GM21529 (cell line): Measurements from ENCODE around the gene LDAF1.
"Not testable (repeated sequence)": the region's sequence is repeated elsewhere in the genome, so short reads cannot be mapped to it uniquely, and the experiment has no call there.

Experiments
- ATAC-seq: cut with Tn5 transposase; IDR thresholded peaks from one replicate; pipeline ENCODE4 v1.9.1; 2021; ENCODE audit not compliant: unreplicated experiment

LDAF1 gene

DNA sequence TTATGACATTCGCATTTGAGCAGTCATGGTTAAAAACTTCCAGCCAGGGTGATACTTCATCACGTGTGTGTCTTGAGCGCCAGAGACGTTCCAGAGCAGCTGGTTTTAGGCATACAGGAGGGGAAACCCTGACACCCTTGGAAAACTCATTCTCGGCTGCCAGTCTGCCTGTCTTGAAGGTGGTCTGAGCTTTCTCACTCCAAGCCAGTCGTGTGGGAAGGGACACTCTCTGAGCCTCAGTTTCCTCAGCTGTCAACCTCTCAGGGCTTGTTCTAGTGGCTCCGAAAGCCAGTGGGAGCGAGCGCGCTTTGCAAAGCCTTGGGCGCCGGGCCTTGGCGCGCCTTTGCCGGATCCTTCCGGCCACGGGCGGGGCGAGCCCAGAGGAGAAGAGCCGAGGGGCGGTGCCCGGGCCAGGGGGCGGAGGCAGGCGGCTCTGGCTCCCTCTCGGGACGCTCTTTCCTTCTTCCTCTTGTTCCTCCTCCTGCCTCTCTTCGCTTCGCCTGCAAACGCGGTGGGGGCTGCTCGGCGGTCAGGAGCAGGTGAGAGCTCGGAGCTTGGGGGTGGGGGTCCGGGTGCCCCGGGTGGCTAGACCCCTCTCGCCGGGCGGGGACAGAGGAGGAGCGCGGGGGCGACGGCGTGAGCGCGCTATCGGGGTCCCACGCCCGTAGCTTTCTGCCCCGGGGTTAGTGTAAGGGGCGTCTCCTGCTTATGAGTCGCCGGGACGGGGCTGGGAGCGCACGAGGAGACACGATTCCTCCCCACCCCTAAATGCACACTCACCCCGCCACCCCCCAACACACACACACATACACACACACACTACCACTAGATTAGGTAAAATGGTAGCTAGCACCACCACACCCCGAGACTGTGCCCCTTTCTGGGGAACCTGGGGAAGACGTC is at the start of gene LDAF1:
TSS of gene LDAF1 (plus strand) at position 467 of the 903 bp plus-strand sequence. CDS start 2,509 bp downstream, outside the sequence.
- peak; percentile 89 for ATAC-seq

DNA sequence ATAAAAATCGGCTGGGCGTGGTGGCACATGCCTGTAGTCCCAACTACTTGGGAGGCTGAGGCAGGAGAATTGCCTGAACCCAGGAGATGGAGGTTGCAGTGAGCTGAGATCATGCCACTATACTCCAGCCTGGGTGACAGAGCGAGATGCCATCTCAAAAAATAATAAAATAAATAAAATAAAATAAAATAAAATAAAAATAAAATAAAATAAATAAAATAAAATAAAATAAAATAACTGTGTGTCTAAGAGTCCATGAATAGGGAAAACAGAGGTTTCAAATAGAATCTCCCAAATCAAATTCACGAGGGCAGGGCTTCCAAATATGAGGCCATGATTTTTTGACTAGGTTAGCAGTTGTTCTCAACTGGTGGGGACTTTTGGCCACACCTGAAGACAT is 42.9 kb upstream of the LDAF1 start:
- not testable (repeated sequence) for ATAC-seq

DNA sequence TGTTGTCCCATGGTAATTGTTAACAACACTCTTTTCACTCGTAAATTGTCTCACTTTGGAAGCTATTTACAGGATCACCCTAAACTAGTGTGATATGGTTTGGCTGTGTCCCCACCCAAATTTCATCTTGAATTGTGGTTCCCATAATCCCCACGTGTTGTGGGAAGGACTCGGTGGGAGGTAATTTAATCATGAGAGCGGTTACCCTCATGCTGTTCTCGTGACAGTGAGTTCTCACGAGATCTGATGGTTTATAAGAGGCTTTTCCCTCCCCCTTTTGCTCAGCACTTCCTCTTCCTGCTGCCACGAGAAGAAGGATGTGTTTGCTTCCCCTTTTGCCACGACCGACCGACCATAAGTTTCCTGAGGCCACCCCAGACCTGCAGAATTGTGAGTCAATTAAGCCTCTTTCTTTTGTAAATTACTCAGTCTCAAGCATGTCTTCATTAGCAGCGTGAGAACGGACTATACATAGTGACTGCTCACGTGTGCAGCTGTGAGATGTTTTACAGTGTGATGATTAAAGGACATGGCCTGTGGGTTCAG is 42.3 kb upstream of the LDAF1 start:
- no peak for ATAC-seq

DNA sequence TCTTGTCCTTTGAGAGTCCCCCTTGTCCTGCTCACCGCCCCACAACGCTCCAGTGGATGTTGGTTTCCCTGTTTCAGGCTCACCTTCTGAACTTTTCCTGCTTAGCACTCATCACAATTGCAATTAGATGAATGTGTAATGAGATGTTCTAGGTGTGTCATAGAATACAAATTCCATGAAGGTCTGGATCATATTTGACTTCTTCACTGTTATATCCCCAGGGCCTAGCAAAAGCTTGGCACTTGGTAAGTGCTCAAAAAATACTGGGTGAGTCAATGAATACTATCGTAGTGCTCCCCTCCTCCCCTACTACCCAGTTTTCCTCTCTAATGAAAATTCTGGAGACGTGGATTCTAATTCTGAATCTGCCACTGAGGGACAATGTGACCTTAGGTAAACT is 40.9 kb upstream of the LDAF1 start:
- ATAC-seq = no peak

DNA sequence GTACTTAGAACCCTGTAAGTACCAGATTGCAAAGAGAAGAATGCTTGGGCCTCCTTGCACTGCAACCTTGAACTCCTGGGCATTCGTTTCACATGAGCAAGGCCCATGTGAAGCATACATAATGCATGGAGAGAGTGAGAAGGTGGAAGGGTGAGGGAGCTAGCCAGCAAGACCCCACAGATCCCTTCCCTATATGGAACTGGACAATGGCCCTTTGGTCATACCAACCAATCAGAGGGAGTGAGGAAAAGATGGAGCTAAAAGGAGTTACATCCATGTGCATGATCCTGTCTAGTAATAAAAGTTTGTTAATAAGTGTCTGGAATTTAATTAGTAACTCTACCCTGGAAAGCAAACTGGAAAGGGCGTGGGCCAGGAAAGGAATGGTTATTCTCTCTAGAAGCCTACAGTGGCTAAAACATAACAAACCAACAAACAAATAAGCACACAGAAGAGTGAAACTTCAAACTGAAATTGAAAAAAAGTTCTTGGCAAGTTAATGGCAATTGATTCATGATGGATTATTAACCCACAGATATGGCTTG is 37.4 kb upstream of the LDAF1 start:
- ATAC-seq = no peak

DNA sequence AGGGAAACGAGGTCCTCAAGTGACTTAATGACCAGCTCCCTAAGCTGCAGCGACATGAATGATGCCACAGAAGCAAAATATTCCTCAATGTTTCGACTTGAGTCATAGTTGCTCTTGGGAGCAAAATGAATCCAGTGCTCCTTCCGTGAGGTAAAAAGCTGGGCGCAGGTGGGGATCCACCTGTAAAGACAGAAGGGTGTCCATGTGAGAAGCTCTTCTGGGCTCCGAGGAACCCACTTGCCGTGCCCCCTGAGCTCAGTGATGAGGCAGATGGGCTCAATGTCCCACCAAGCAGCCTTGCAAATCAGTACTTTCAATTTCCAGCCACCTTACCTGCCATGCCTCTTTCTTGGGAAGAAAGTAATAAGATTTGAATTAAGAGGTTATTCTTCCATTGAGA is 33.3 kb upstream of the LDAF1 start:
- ATAC-seq = no peak

DNA sequence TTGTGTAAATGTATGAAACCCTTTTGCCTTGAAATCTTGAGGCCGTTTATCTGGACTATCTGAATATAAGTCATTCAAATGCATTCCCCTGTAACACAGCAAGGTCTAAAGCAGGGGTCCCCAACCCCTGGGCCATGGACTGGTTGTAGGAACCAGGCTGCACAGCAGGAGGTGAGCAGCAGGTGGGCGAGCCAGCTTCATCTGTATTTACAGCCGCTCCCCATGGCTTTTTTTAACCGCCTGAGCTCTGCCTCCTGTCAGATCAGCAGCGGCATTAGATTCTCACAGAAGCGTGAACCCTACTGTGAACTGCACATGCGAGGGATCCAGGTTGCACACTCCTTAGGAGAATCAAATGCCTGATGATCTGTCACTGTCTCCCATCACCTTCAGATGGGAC is 32.0 kb upstream of the LDAF1 start:
- ATAC-seq = no peak

DNA sequence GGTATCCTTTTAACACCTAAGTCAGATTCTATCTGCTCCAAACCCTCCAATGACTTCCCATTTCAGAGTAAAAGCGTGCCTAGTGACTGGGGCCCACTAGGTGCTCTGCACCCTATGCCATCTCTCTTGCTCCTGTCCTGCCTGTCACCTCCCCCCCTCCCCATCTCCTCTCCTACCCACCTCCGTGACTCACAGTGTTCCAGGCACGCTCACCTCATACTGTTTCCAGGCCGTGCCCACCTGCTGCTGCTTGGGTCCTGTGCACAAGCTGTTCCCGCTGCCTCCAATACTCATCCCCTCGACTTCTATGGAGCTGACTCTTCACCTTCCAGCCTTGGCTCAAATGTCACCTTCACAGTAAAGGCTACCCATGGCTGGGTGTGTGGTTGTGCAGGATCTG is 29.5 kb upstream of the LDAF1 start:
- no peak for ATAC-seq

DNA sequence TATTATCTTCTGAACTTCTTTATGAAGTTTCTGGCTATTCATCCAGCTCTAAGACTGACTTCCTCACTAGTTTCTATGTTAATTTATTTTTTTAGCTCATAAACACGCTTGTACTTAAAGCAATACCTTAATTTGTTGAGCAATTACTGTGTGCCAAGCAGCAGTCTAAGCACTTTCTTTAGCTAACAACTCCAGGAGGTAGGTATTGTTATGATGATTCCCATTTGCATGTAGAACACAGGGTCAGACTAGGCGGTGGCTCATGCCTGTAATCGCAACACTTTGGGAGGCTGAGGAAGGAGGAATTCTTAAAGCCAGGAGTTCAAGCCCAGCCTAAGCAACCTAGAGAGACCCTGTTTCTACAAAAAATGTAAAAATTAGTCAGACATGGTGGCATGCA is 27.7 kb upstream of the LDAF1 start:
- ATAC-seq = no peak

DNA sequence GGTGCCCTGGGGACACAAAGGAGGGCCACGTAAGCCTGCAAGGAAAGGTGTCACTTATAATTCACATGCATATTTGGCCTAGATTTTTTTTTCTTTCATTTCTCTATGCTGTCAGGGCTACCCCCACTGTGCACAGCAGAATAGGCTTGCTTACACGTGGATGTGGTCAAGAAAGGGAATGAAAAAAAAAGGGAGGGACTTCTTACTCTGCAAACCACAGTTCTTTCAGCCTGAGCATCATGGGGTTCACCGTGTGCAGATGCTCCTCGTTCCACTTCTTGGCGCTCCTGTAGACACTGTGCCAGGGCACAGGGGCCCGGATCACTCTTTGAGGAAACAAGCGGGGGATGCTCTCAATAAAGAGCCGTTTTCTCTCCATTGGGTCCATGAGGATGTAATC is 24.4 kb upstream of the LDAF1 start:
- no peak for ATAC-seq

DNA sequence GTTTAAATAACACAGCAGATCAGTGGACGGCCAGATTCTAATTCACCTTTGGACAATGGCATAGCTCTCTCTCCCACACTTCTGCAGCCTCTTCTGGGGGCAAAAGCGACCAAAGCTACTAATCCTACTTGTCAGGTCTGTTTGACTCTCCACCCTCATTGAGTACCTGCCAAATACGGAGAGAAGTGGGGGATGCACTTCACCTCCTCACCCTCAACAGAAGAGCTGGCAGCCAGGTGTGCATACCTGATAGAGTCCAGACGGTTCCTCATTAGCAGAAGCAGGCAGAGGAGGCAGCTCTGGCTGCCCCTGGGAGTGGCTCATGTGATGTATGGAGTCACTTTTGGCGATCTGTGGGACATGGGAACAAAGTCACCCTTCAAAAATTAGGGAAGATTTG is 12.7 kb upstream of the LDAF1 start:
- ATAC-seq = no peak

DNA sequence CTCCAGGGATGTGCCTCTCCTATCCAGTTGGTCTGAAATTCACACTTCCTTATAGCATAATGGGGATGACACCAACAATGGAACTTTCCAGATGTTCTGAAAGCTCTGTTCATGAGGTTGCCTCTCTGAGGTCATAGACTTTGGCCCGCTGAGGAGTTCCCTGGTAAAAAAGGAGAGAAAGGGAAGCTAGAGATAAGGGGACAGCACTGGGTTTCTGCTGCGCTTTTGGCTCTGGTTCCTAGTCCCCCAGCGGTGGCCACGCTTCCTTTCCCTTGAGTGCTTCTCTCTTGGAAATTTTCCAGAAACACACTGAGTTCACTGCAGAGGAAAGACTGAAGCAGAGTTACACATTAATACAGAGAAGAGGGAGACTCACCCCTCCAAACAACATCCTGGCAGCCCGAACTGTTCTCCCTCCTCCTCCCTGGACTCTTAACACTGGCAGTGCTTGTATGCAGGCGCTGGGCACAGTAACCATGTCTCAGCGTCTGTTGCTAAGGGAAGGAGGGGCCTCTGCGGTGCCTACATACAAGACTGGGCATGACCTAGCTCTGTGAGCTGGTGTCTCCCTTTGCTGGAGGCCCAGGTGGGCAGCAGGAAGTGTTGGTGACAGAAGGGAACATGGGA is 8.0 kb upstream of the LDAF1 start, which contains the start of gene DNAH3:
TSS of gene DNAH3 (minus strand) at position 472 of the 627 bp plus-strand sequence. CDS start 527 bp downstream, outside the sequence.
- no peak for ATAC-seq

DNA sequence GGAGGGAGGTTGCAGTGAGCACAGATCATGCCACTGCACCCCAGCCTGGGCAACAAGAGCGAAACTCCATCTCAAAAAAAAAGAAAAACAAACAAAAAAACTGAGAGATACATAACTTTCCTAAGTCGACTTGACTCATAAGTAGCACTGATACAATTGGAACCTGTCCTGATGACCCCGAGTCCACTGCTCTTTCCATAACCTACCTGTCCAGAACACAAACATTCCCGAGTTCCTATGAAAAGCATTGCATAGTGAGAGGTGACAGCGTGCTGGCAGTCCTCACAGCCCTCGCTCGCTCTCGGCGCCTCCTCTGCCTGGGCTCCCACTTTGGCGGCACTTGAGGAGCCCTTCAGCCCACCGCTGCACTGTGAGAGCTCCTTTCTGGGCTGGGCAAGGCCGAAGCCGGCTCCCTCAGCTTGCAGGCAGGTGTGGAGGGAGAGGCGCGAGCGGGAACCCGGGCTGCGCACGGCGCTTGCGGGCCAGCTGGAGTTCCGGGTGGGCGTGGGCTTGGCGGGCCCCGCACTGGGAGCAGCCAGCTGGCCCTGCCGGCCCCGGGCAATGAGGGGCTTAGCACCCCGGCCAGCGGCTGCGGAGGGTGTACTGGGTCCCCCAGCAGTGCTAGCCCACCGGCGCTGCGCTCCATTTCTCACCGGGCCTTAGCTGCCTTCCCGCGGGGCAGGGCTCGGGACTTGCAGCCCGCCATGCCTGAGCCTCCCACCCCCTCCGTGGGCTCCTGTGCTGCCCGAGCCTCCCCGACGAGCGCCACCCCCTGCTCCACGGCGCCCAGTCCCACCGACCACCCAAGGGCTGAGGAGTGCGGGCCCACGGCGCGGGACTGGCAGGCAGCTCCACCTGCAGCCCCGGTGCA is 6.1 kb upstream of the LDAF1 start:
- ATAC-seq = not testable (repeated sequence)

DNA sequence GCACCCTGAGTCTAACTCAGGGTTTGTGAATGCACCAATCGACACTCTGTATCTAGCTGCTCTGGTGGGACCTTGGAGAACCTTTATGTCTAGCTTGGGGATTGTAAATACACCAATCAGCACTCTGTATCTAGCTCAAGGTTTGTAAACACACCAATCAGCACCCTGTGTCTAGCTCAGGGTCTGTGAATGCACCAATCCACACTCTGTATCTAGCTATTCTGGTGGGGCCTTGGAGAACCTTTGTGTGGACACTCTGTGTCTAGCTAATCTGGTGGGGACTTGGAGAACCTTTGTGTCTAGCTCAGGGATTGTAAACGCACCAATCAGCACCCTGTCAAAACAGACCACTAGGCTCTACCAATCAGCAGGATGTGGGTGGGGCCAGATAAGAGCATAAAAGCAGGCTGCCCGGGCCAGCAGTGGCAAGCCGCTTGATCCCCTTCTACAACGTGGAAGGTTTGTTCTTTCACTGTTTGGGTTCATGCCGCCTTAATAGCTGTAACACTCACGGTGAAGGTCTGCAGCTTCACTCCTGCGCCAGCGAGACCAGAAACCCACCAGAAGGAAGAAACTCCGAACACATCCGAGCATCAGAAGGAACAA is 5.2 kb upstream of the LDAF1 start:
- not testable (repeated sequence) for ATAC-seq

DNA sequence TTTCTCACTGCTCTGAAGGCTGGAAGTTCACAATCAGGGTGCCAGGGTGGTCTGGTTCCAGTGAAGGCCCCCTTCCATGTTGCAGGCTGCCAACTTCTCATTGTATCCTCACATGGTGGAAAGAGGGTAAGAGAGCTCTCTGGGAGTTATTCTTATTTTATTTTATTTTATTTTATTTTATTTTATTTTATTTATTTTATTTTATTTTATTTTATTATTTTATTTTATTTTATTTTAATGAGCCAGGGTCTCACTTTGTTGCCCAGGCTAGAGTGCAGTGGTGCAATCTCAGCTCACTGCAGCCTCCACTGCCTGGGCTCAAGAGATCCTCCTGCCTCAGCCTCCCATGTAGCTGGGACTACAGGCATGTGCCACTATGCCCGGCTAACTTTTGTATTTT is 2.5 kb upstream of the LDAF1 start:
- not testable (repeated sequence) for ATAC-seq

DNA sequence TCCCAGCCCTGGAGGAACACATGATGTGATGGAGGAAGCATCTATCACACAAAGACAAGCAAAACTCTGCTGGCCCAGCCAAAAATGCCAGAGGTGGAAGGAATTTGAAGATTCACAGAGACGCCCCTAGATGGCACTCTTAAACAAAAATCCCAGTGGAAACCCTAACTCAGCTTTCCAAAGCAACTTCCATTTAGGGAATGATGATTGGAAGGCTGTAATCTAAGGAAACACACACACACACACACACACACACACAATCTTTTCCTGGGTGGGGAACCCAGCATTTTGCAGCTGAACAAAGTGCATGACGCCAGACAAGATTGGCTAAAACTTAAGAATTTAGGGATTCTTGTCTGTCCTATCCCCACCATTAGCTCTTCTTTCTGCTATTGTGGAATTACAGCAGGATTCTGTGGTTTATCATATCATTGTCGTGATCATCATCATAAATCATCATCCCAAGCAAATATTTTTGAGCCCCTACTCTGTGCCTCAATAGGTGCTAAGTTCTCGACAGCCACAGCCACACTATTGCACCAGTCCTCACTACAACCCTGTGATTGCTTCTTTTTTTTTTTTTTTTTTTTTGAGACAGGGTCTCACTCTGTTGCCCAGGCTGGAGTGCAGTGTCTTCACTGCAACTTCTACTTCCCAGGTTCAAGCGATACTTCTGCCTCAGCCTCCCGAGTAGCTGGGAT is 1.6 kb upstream of the LDAF1 start:
- ATAC-seq = no peak

DNA sequence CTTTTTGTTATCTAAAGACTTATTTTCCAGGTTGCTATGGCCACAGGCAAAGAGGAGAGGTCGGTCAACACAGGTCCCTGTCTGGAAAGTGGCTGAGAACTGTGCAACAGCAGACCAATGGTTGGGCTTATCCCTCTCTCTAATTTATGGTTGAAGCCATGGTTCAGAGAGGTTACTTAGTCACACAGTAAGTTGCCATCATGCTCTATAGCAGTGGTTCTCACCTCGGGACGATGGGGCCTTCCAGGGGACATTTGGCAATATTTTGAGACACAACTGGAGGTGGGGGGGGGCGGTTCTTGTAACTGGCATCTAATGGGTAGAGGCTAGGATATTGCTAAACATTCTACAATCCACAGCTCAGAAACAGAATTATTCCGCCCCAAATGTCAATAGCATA is 842 bp upstream of the LDAF1 start:
- no peak for ATAC-seq

DNA sequence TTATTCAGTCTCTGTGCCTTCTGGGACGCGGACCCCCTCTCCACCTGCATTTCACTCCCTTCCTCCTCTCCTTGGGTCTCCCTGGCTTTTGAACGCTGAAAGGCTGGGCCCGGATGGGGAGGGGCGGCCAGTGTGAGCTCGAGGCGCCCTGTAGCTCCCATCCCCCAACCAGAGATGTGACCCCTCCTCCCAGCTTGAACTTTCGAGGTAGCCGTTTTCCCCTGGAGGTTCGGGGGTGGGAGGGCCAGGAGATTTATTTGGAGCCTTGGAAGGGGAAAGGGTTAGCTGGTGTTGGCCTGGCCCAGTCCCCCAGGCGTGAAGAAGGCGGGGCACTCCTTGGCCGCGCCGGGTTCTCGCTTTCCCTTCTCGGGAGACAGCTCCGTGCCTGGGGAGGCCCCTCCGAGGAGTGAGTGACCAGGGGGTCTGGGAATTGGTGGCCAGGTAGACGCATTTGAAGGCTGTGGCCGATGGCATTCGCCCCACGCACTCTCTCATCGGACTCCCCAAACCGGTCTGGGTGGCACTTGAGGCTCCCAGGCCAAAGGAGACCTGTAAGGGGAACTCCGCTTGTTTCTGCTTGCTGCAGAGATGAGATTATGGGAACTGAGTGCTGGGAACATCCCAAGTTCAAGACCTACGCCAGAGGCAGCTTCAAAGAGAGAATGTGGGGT is 942 bp downstream of the LDAF1 start:
- ATAC-seq = peak; percentile 41

DNA sequence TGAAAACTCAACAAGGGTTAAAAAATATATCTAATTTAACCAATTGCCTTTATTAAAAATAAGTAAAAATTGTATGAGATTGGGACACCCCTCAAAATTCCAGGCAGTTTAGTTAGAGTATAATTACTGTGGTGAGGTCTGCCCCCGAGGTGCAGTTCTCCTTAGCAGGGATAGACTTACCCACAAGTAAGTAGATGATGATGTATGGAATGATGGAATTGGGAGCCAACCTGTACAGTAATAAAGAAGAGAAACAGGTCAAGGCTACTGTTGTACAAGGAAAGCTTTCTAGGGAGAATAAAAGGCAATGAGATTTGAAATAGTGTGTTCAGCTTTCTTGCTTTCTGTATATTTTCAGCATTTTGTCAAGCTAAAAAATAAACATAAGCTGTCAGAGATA is 1.8 kb downstream of the LDAF1 start:
- no peak for ATAC-seq
